Measurements from ENCODE around the gene SLC5A12. TPM values are rescaled to one million over a fixed set of nuclear protein-coding genes. Genes with fewer than 3 reads are reported as not detected.

SLC5A12 gene
- total RNA-seq, 6 experiments from 2014 or later, result 0.20 to 1.2 (median 0.27) TPM; not detected in 2

GRCh38 chr11:26620282-26621045 is 101.4 kb downstream of the SLC5A12 start:
- Histone ChIP-seq H3K27ac (no peak overlapping the region), H3K4me3 (no peak overlapping the region), H3K4me1 (no peaks in the 10 kb centered on the region), H3K9me3 (no peaks in the 10 kb centered on the region), H3K27me3 (no peaks in the 10 kb centered on the region), H3K36me3 (no peaks in the 10 kb centered on the region)
- TF ChIP-seq, protein P1, sequence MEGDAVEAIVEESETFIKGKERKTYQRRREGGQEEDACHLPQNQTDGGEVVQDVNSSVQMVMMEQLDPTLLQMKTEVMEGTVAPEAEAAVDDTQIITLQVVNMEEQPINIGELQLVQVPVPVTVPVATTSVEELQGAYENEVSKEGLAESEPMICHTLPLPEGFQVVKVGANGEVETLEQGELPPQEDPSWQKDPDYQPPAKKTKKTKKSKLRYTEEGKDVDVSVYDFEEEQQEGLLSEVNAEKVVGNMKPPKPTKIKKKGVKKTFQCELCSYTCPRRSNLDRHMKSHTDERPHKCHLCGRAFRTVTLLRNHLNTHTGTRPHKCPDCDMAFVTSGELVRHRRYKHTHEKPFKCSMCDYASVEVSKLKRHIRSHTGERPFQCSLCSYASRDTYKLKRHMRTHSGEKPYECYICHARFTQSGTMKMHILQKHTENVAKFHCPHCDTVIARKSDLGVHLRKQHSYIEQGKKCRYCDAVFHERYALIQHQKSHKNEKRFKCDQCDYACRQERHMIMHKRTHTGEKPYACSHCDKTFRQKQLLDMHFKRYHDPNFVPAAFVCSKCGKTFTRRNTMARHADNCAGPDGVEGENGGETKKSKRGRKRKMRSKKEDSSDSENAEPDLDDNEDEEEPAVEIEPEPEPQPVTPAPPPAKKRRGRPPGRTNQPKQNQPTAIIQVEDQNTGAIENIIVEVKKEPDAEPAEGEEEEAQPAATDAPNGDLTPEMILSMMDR (IDR thresholded peaks at IDR 0.05), result no peak
- no peak for TF ChIP-seq POLR2A (IDR thresholded peaks at IDR 0.05)
- 89% methylated on average over 1 of the region's 1 CpG for WGBS (ENCODE audit: insufficient coverage, low coverage, low lambda C conversion rate, missing lambda C conversion rate)
- intact Hi-C loops (cut with DNase I), result no loop called here
- no peak for ATAC-seq
- no peak for DNase-seq

DNA sequence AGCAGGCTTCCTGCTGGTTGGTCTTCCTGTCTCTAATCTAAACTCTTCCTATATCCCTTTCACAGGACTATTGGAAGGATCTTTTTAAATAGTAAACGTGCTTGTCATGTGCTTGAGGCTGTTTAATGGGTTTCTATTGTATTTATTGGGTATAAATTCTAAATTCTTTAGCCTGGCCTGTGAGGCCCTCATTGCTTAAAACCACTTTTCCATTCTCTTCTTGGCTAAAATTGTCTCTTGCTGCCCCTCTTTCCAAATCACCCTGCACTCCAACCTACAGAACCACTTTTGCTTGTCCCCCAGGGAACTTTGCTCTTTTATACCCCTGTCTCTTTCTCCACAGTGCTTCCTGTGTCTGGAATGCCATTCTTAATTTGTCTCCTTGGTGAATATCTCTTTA is 103.4 kb downstream of the SLC5A12 start:
- no peaks in the 10 kb centered on the region for H3K36me3 ChIP-seq
- DNase-seq (no peak), ATAC-seq (no peak)
- 5% methylated on average over 1 of the region's 1 CpG for WGBS (ENCODE audit: insufficient coverage, low coverage, low lambda C conversion rate, missing lambda C conversion rate)
- H3K4me3 ChIP-seq, result no peak overlapping the region
- H3K4me1 ChIP-seq, result no peaks in the 10 kb centered on the region
- TF ChIP-seq POLR2A (IDR thresholded peaks at IDR 0.05), result no peak
- TF ChIP-seq, protein P1 (IDR thresholded peaks at IDR 0.05), result no peak
- no peaks in the 10 kb centered on the region for H3K27me3 ChIP-seq
- H3K9me3 ChIP-seq, result no peaks in the 10 kb centered on the region
- intact Hi-C loops (cut with DNase I), result no loop called here
- H3K27ac ChIP-seq, result no peak overlapping the region

Other genes with a start within 250 kb of the SLC5A12 start
- not detected for gene MUC15, start 149.8 kb downstream of the SLC5A12 start, total RNA-seq